LNCAP (cell line): ENCODE data around the gene NTN4.

Source experiments
- CTCF ChIP-seq: fragments of 450-650 bp; IDR thresholded peaks from 2 replicates; pipeline ENCODE4 v1.5.1; 2017; ENCODE audit warnings: mild to moderate bottlenecking

The NTN4 gene

GRCh38 chr12:95829395-95829794, 38.8 kb upstream of the NTN4 start:
- no peak for TF ChIP-seq CTCF

GRCh38 chr12:95820096-95820703, 29.6 kb upstream of the NTN4 start:
- TF ChIP-seq CTCF, result peak; percentile 76

- TF ChIP-seq CTCF, result peak; percentile 89
Observed at GRCh38 chr12:95815632-95816212, 25.2 kb upstream of the NTN4 start.

- TF ChIP-seq CTCF, result no peak
Observed at GRCh38 chr12:95810411-95810810, 19.8 kb upstream of the NTN4 start.

- TF ChIP-seq CTCF, result no peak
Observed at GRCh38 chr12:95809000-95809680, 18.6 kb upstream of the NTN4 start.

GRCh38 chr12:95808146-95808545, 17.6 kb upstream of the NTN4 start:
- no peak for TF ChIP-seq CTCF

- TF ChIP-seq CTCF, result no peak
Observed at GRCh38 chr12:95805864-95806671, 15.5 kb upstream of the NTN4 start.
